Suprapubic skin (tissue), 4 donors: Measurements from ENCODE around the gene SORT1. TPM values are rescaled to one million over a fixed set of nuclear protein-coding genes. Genes with fewer than 3 reads are reported as not detected.

ENCODE experiments used
- DNase-seq, 2 donors: peaks; one replicate each; pipeline ENCODE4 v3.0.0-alpha.2; 2019; ENCODE audit warnings: low spot score in 2 of 2
- H3K27ac ChIP-seq: fragments of 200-600 bp; sonication (generic); one replicate; pipeline ENCODE4 v1.5.1; 2019
- H3K27me3 ChIP-seq: fragments of 200-600 bp; sonication (generic); one replicate; pipeline ENCODE4 v1.5.1; 2019
- H3K36me3 ChIP-seq: fragments of 200-600 bp; sonication (generic); one replicate; pipeline ENCODE4 v1.5.1; 2019
- H3K4me1 ChIP-seq: fragments of 200-600 bp; sonication (generic); one replicate; pipeline ENCODE4 v1.5.1; 2019
- H3K4me3 ChIP-seq: fragments of 200-600 bp; sonication (generic); one replicate; pipeline ENCODE4 v1.5.1; 2019; ENCODE audit warnings: mild to moderate bottlenecking
- H3K9me3 ChIP-seq: fragments of 200-600 bp; sonication (generic); one replicate; pipeline ENCODE4 v1.5.1; 2019
- EP300 ChIP-seq: sonication (generic); formaldehyde crosslinking; IDR thresholded peaks from one replicate; pipeline ENCODE4 v1.6.1; 2017; ENCODE audit warnings: antibody characterized with exemption
- POLR2A ChIP-seq, 2 donors: fragments of 450-650 bp; IDR thresholded peaks; one replicate each; pipeline ENCODE4 v1.6.1; 2017; ENCODE audit warnings: antibody characterized with exemption in 2 of 2, mild to moderate bottlenecking in 2 of 2, moderate library complexity in 2 of 2
- POLR2AphosphoS5 ChIP-seq, 3 donors: sonication (generic); formaldehyde crosslinking; IDR thresholded peaks; one replicate each; pipeline ENCODE4 v1.6.1; 2017; ENCODE audit warnings: antibody characterized with exemption in 3 of 3
- WGBS: methylation state at CpG from one replicate; pipeline ENCODE4 v1.1.5; 2018; 5-methylcytosine and 5-hydroxymethylcytosine counted together
- total RNA-seq, 4 donors: library from RNA; depleted of rRNA; stranded (reverse); fragments of >200 nt; gene quantifications; one replicate each; pipeline ENCODE4 v1.1.0, GENCODE V29; 2016
- TF ChIP-seq, protein P1 (sequence below), 2 donors: fragments of 200-600 bp in 1 of 2; fragments of 450-650 bp in 1 of 2; sonication (generic) in 1 of 2; IDR thresholded peaks; one replicate each; pipeline ENCODE4 v1.5.1; 2016 to 2019; ENCODE audit warnings: antibody characterized with exemption in 2 of 2, mild to moderate bottlenecking in 1 of 2, moderate library complexity in 1 of 2

Gene SORT1
- total RNA-seq, 4 donors from 2014 or later, result 27.8 to 52.7 (median 34.5) TPM

GRCh38 chr1:109383854-109384253 lies 13.9 kb downstream of the SORT1 start:
- TF ChIP-seq POLR2AphosphoS5 (IDR thresholded peaks at IDR 0.05) (no peak), EP300 (no peak), POLR2A (IDR thresholded peaks at IDR 0.05) (no peak)
- TF ChIP-seq, protein P1, sequence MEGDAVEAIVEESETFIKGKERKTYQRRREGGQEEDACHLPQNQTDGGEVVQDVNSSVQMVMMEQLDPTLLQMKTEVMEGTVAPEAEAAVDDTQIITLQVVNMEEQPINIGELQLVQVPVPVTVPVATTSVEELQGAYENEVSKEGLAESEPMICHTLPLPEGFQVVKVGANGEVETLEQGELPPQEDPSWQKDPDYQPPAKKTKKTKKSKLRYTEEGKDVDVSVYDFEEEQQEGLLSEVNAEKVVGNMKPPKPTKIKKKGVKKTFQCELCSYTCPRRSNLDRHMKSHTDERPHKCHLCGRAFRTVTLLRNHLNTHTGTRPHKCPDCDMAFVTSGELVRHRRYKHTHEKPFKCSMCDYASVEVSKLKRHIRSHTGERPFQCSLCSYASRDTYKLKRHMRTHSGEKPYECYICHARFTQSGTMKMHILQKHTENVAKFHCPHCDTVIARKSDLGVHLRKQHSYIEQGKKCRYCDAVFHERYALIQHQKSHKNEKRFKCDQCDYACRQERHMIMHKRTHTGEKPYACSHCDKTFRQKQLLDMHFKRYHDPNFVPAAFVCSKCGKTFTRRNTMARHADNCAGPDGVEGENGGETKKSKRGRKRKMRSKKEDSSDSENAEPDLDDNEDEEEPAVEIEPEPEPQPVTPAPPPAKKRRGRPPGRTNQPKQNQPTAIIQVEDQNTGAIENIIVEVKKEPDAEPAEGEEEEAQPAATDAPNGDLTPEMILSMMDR (IDR thresholded peaks at IDR 0.05), result no peak
- Histone ChIP-seq H3K27me3 (no peaks in the 10 kb centered on the region), H3K4me1 (peaks cover 30% of the 10 kb centered on the region), H3K27ac (no peak overlapping the region), H3K9me3 (no peaks in the 10 kb centered on the region), H3K4me3 (no peak overlapping the region), H3K36me3 (no peaks in the 10 kb centered on the region)
- no peak for DNase-seq
- 84% methylated on average over 7 of the region's 7 CpGs for WGBS

DNA sequence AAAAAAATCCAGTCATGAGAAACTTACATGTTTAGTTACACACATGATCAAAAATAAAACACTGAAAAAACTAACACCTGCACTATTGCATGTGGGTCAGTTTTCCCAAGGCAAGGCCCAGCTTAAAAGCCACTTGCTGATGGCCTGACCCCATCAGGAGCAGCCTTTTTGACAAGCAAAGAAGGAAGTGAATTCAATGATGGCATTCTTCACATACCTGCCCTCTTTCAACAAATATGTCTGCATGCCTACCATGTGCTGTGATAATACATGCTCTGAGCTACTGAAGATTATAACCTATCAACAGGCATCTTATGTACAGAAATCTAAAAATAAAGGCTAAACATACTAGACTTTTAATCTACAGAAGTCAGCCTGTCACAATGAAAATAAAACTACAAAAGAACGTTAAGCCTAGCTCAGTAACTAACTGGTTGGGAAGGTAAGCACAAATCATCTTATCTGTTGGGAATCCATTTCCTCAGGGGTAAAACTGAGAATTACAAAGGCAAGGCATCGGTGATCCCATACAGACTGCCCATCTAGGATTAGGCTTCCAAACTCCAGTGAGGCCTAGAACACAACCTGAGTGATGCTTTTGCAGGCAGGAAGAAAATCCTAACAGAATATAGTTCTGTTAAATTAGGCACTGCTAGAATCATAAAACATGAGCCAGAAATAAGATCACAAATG lies 14.5 kb downstream of the SORT1 start:
- H3K4me1 ChIP-seq, result peaks cover 26% of the 10 kb centered on the region
- H3K4me3 ChIP-seq, result no peak overlapping the region
- no peaks in the 10 kb centered on the region for H3K9me3 ChIP-seq
- DNase-seq, result no peak
- no peak for TF ChIP-seq EP300
- TF ChIP-seq, protein P1 (IDR thresholded peaks at IDR 0.05), result no peak
- no peaks in the 10 kb centered on the region for H3K36me3 ChIP-seq
- no peak overlapping the region for H3K27ac ChIP-seq
- no peaks in the 10 kb centered on the region for H3K27me3 ChIP-seq
- 56% methylated on average over 2 of the region's 2 CpGs for WGBS

- 82% methylated on average over 2 of the region's 2 CpGs for WGBS
- H3K9me3 ChIP-seq, result no peaks in the 10 kb centered on the region
- no peaks in the 10 kb centered on the region for H3K27me3 ChIP-seq
- no peak for DNase-seq
- H3K4me3 ChIP-seq, result no peak overlapping the region
- TF ChIP-seq POLR2A (IDR thresholded peaks at IDR 0.05) (no peak), EP300 (no peak), POLR2AphosphoS5 (IDR thresholded peaks at IDR 0.05) (no peak)
- TF ChIP-seq, protein P1 (IDR thresholded peaks at IDR 0.05), result no peak
- peaks cover 21% of the 10 kb centered on the region for H3K4me1 ChIP-seq
- no peaks in the 10 kb centered on the region for H3K36me3 ChIP-seq
- H3K27ac ChIP-seq, result no peak overlapping the region
Measured at GRCh38 chr1:109381573-109381972, 16.1 kb downstream of the SORT1 start.

GRCh38 chr1:109379907-109380306 lies 17.8 kb downstream of the SORT1 start:
- WGBS, result 94% methylated on average over 3 of the region's 3 CpGs
- no peak for TF ChIP-seq POLR2AphosphoS5 (IDR thresholded peaks at IDR 0.05)
- TF ChIP-seq, protein P1 (IDR thresholded peaks at IDR 0.05), result no peak
- no peak for TF ChIP-seq EP300
- no peak for TF ChIP-seq POLR2A (IDR thresholded peaks at IDR 0.05)
- H3K4me1 ChIP-seq, result peaks cover 5% of the 10 kb centered on the region
- H3K4me3 ChIP-seq, result no peak overlapping the region
- H3K9me3 ChIP-seq, result no peaks in the 10 kb centered on the region
- H3K36me3 ChIP-seq, result no peaks in the 10 kb centered on the region
- no peak for DNase-seq
- H3K27ac ChIP-seq, result no peak overlapping the region
- no peaks in the 10 kb centered on the region for H3K27me3 ChIP-seq

DNA sequence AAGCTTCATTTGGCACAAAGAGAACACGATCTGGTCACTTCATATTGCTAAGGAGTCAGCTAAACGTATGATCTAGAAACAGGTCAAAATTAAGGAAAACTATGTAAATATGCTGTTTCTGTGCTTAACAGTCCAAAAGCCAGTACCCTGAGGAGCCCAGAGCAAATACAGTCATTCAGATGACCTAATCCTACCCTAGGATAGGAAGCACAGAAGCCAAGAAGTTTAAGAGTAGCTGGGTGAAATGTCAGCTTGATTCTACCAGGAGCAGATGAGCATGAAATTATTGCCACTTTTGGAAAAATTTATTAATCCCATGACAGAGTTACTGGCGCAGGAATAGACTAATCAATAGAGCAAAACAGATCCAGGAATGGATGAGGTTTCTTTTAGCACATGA lies 18.3 kb downstream of the SORT1 start:
- WGBS, result 71% methylated on average over 3 of the region's 3 CpGs
- no peaks in the 10 kb centered on the region for H3K9me3 ChIP-seq
- no peaks in the 10 kb centered on the region for H3K36me3 ChIP-seq
- TF ChIP-seq, protein P1 (IDR thresholded peaks at IDR 0.05), result no peak
- no peak for TF ChIP-seq EP300
- TF ChIP-seq POLR2A (IDR thresholded peaks at IDR 0.05), result no peak
- TF ChIP-seq POLR2AphosphoS5 (IDR thresholded peaks at IDR 0.05), result no peak
- peaks cover 5% of the 10 kb centered on the region for H3K4me1 ChIP-seq
- no peaks in the 10 kb centered on the region for H3K27me3 ChIP-seq
- DNase-seq, result no peak
- no peak overlapping the region for H3K27ac ChIP-seq
- no peak overlapping the region for H3K4me3 ChIP-seq
